GM19372 (cell line): Measurements from ENCODE around the gene NOTO.
A peak's percentile ranks its signal among the peaks of the same experiment; 100 is the strongest.
"Not testable (repeated sequence)": the region's sequence is repeated elsewhere in the genome, so short reads cannot be mapped to it uniquely, and the experiment has no call there.

ENCODE experiments used
- ATAC-seq: cut with Tn5 transposase; IDR thresholded peaks from one replicate; pipeline ENCODE4 v1.9.1; 2021; ENCODE audit warnings: mild to moderate bottlenecking, low read depth, moderate library complexity; ENCODE audit not compliant: unreplicated experiment

NOTO gene

GRCh38 chr2:73197579-73197978 is 4.8 kb upstream of the NOTO start:
- no peak for ATAC-seq

GRCh38 chr2:73200281-73200680 is 2.1 kb upstream of the NOTO start:
- ATAC-seq: not testable (repeated sequence)

- ATAC-seq: no peak
Measured at GRCh38 chr2:73203055-73203681, 794 bp downstream of the NOTO start.

- no peak for ATAC-seq
Measured at GRCh38 chr2:73205611-73206010, 3.2 kb downstream of the NOTO start.

GRCh38 chr2:73208258-73208657 is 5.9 kb downstream of the NOTO start:
- ATAC-seq: no peak

- ATAC-seq: no peak
Measured at GRCh38 chr2:73210019-73210418, 7.6 kb downstream of the NOTO start.

- no peak for ATAC-seq
Measured at GRCh38 chr2:73210696-73211095, 8.3 kb downstream of the NOTO start.

GRCh38 chr2:73212098-73212447 is 9.7 kb downstream of the NOTO start:
- ATAC-seq: no peak

GRCh38 chr2:73212448-73213176 is 10.2 kb downstream of the NOTO start:
- ATAC-seq: peak; percentile 58

GRCh38 chr2:73214120-73215035 is 12.0 kb downstream of the NOTO start, which contains the start of gene SMYD5:
Gene SMYD5 (plus strand): TSS chr2:73214245. CDS start chr2:73214267, 22 bp downstream.
- ATAC-seq: peak; percentile 89

GRCh38 chr2:73215254-73215653 is 12.9 kb downstream of the NOTO start:
- no peak for ATAC-seq

GRCh38 chr2:73217160-73217559 is 14.8 kb downstream of the NOTO start:
- no peak for ATAC-seq

- no peak for ATAC-seq
Measured at GRCh38 chr2:73217826-73218225, 15.5 kb downstream of the NOTO start.

GRCh38 chr2:73218298-73218697 is 15.9 kb downstream of the NOTO start:
- no peak for ATAC-seq

- ATAC-seq: no peak
Measured at GRCh38 chr2:73223821-73224220, 21.4 kb downstream of the NOTO start.

GRCh38 chr2:73225513-73226360 is 23.4 kb downstream of the NOTO start:
- no peak for ATAC-seq

GRCh38 chr2:73227086-73227485 is 24.7 kb downstream of the NOTO start:
- ATAC-seq: no peak

GRCh38 chr2:73228631-73229030 is 26.3 kb downstream of the NOTO start:
- no peak for ATAC-seq

GRCh38 chr2:73232403-73233153 is 30.2 kb downstream of the NOTO start:
- ATAC-seq: peak; percentile 9
